Retinal pigment epithelial cell (primary cell): Measurements from ENCODE around the gene CACNA2D3.
"Not testable (repeated sequence)": the region's sequence is repeated elsewhere in the genome, so short reads cannot be mapped to it uniquely, and the experiment has no call there.

Source experiments
- DNase-seq: peaks from one replicate; pipeline ENCODE4 v3.0.0-alpha.2; 2010; ENCODE audit warnings: low read depth
- H3K4me3 ChIP-seq: 2 replicates; pipeline ENCODE4 v1.5.1; 2011; ENCODE audit warnings: mild to moderate bottlenecking, low read length, control low read depth, moderate library complexity
- TF ChIP-seq, protein P1 (sequence below): conservative IDR thresholded peaks from 2 replicates; pipeline ENCODE4 v1.5.1; 2011; ENCODE audit warnings: low read depth, low read length, control low read depth, inconsistent platforms

The CACNA2D3 gene

DNA sequence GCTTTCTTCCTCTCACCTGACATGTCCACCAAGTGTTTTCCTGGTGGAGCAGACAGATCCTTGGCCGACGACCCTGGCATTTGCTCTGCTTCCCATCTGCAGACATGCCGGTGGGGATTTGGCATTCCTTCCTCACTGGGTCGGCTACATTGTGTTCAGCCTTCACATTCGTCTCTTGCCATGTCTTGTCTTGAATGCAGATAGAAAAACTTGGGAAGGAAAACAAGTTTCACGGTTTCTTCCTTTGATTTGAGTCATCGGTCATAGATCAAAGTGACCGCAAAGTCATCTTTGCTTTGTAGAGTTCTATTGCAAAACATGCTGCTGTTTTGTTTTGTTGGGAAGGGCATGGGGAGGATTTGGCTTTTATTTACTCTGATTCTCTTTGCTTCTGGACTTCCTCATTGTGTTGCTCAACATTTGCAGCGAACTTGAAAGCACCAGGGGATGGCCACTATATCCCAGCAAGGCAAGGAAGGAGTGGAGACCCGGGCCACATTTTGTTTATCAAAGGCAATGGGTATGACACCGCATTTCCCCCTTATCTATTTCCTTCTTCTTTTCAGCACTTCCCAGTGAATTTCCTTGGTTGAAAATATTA lies 321.3 kb downstream of the CACNA2D3 start:
- no peak for DNase-seq
- TF ChIP-seq, protein P1, sequence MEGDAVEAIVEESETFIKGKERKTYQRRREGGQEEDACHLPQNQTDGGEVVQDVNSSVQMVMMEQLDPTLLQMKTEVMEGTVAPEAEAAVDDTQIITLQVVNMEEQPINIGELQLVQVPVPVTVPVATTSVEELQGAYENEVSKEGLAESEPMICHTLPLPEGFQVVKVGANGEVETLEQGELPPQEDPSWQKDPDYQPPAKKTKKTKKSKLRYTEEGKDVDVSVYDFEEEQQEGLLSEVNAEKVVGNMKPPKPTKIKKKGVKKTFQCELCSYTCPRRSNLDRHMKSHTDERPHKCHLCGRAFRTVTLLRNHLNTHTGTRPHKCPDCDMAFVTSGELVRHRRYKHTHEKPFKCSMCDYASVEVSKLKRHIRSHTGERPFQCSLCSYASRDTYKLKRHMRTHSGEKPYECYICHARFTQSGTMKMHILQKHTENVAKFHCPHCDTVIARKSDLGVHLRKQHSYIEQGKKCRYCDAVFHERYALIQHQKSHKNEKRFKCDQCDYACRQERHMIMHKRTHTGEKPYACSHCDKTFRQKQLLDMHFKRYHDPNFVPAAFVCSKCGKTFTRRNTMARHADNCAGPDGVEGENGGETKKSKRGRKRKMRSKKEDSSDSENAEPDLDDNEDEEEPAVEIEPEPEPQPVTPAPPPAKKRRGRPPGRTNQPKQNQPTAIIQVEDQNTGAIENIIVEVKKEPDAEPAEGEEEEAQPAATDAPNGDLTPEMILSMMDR: no peak
- no peak overlapping the region for H3K4me3 ChIP-seq

DNA sequence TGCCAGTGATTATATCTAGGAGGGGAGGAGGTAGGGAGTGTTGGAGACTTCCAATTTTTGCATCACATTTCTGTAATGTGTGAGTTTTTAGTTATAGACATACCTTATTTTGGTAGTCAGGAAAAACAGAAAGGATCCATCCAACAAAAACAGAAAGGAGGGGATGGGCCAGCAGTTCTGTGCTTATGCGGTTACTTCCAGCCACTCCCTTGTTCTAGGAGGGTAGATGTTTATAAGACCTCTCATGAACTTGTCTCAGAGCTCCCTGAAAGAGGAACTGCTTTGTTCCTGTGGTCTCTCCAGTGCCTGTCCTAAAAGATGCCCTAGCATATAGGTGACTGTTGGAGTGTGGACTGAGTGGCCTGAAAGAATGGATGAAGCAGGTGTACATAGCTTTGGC lies 323.3 kb downstream of the CACNA2D3 start:
- TF ChIP-seq, protein P1: no peak
- DNase-seq: no peak

DNA sequence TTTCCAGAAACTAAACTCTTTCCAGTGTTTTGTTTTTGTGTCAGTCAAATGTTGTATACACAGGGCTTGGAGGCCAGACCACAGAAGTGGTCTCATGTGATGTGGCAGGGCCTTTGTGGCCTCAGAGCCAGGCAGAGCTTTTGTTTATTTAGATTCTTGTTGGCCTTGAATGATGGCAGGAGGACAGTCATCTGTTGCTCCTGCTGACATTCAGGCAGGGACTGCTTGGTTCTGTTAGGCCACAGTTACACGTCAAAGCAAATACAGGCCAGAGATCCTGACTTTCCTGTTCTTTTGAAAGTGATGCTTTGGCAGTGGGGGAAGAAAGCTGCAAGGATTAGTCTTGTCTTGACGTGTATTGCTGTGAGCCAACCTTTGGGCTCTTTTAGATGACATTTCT lies 325.1 kb downstream of the CACNA2D3 start:
- H3K4me3 ChIP-seq: no peak overlapping the region
- TF ChIP-seq, protein P1: no peak
- DNase-seq: no peak

More for the DNA sequence above, 323.3 kb downstream of the CACNA2D3 start:
- H3K4me3 ChIP-seq: no peak overlapping the region

DNA sequence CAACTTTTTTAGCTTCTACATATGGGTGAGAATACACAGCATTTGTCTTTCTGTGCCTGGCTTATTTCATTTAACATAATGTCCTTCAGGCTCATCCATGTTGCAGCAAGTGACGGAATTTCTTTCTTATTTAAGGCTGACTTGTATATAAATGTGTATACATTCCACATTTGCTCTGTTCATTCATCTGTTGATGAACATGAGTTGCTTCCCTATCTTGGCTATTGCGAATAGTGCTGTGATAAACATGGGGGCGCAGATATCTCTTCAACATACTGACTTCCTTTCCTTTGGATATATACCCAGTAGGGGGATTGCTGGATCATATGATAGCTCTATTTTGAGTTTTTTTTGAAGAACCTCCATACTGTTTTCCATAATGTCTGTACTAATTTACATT lies 332.5 kb downstream of the CACNA2D3 start:
- TF ChIP-seq, protein P1: no peak
- no peak overlapping the region for H3K4me3 ChIP-seq

DNA sequence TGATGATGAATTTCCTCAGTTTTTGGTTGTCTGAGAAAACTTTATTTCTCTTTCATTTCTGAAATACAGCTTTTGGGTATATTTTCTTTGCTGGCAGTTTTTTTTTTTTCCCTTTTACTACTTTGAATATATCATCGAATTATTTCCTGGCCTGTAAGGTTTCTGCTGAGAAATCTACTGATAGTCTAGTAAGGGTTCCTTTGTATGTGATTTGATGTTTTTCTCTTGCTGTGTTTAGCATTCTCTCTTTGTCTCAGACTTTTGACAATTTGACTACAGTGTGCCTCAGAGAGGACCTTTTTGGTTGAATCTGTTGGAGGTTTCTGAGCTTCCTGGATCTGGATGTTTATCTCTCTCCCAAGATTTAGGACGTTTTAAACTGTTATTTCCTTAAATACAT lies 336.0 kb downstream of the CACNA2D3 start:
- H3K4me3 ChIP-seq: no peak overlapping the region
- TF ChIP-seq, protein P1: no peak
- no peak for DNase-seq

More for the DNA sequence above, 332.5 kb downstream of the CACNA2D3 start:
- DNase-seq: no peak

DNA sequence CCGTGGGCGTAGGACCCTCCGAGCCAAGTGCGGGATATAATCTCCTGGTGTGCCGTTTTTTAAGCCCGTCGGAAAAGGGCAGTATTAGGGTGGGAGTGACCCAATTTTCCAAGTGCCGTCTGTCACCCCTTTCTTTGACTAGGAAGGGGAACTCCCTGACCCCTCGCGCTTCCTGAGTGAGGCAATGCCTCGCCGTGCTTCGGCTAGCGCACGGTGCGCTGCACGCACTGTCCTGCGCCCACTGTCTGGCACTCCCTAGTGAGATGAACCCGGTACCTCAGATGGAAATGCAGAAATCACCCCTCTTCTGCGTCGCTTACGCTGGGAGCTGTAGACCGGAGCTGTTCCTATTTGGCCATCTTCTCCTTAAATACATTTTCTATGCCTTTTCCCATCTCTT lies 342.2 kb downstream of the CACNA2D3 start:
- not testable (repeated sequence) for H3K4me3 ChIP-seq, DNase-seq

DNA sequence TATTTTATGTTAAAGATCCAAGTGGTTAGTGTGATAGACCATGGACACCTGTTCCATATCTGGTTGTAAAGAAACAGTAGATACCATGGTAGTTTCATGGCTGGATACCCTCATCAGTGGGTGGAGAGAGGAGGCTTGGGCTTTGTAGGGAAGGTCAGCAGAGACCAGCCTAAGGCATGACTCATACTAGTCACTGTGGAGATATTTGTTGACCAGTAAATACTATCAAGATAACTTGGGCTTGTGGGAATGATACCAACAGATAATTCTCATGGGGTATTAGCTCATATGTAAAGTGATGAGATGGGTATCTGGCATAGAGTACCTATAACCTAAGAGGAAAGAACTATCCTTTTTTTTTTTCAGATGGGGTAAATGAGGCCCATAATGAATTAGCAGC lies 354.5 kb downstream of the CACNA2D3 start:
- H3K4me3 ChIP-seq: no peak overlapping the region
- no peak for DNase-seq
- TF ChIP-seq, protein P1: no peak
